Naive thymus-derived CD4-positive, alpha-beta T cell (primary cell): Measurements from ENCODE around the gene ULK2. TPM values are rescaled to one million over a fixed set of nuclear protein-coding genes. Genes with fewer than 3 reads are reported as not detected.

ENCODE experiments used
- ATAC-seq: fragments of 150-1000 bp; cut with Tn5 transposase; 2 replicates; pipeline ENCODE4 v1.10.0; 2021; ENCODE audit warnings: mild to moderate bottlenecking, moderate library complexity
- CTCF ChIA-PET: fragments of 350-600 bp; sonication (Branson Sonifier 250); formaldehyde crosslinking; loops from one replicate; lab custom pipeline; 2021; ENCODE audit warnings: antibody characterized with exemption; lab: Charles Lee
- POLR2A ChIA-PET: fragments of 350-600 bp; sonication (Branson Sonifier 250); formaldehyde crosslinking; loops from one replicate; lab custom pipeline; 2021; ENCODE audit warnings: antibody characterized with exemption, inconsistent platforms; lab: Charles Lee
- DNase-seq, 9 donors: peaks; one replicate each; pipeline versions ENCODE4 v3.0.0 to v3.0.0-alpha.2; 2020 to 2022; ENCODE audit warnings: mixed read lengths in 1 of 9
- H3K27ac ChIP-seq: one replicate; pipeline ENCODE4 v1.7.0; 2013; ENCODE audit warnings: mild to moderate bottlenecking, low read depth, low read length, moderate library complexity
- H3K27me3 ChIP-seq, 2 donors: one replicate each; pipeline ENCODE4 v1.7.0; 2013; ENCODE audit warnings: low read length in 2 of 2, mild to moderate bottlenecking in 2 of 2, moderate library complexity in 2 of 2; ENCODE audit not compliant: control insufficient read depth in 2 of 2, insufficient read depth in 2 of 2
- H3K36me3 ChIP-seq, 3 experiments: 1 replicate in 2 of 3; 2 replicates in 1 of 3; pipeline ENCODE4 v1.7.0; 2013; ENCODE audit warnings: low read length in 3 of 3, mild to moderate bottlenecking in 3 of 3, moderate library complexity in 1 of 3; ENCODE audit not compliant: insufficient read depth in 3 of 3, control insufficient read depth in 2 of 3
- H3K4me1 ChIP-seq, 2 donors: one replicate each; pipeline ENCODE4 v1.7.0; 2013; ENCODE audit warnings: low read length in 2 of 2, mild to moderate bottlenecking in 2 of 2, moderate library complexity in 1 of 2; ENCODE audit not compliant: control insufficient read depth in 2 of 2, insufficient read depth in 2 of 2
- H3K4me3 ChIP-seq: 2 replicates; pipeline ENCODE4 v1.7.0; 2013; ENCODE audit warnings: mild to moderate bottlenecking, low read length
- H3K9me3 ChIP-seq, 3 experiments: 1 replicate in 2 of 3; 2 replicates in 1 of 3; pipeline ENCODE4 v1.7.0; 2013; ENCODE audit warnings: low read length in 3 of 3; ENCODE audit not compliant: control insufficient read depth in 2 of 3
- H3K27ac Mint-ChIP-seq, 9 donors: one replicate each; pipeline ENCODE4 v1.8.0; 2020 to 2022; ENCODE audit warnings: mixed read lengths in 9 of 9, mild to moderate bottlenecking in 8 of 9, moderate library complexity in 5 of 9, inconsistent platforms in 2 of 9
- H3K27me3 Mint-ChIP-seq, 5 donors: one replicate each; pipeline ENCODE4 v1.8.0; 2021 to 2022; ENCODE audit warnings: mixed read lengths in 5 of 5, mild to moderate bottlenecking in 1 of 5
- H3K36me3 Mint-ChIP-seq, 5 donors: one replicate each; pipeline ENCODE4 v1.8.0; 2020 to 2022; ENCODE audit warnings: mixed read lengths in 5 of 5, mild to moderate bottlenecking in 3 of 5, inconsistent platforms in 1 of 5
- H3K4me1 Mint-ChIP-seq, 7 donors: one replicate each; pipeline ENCODE4 v1.8.0; 2020 to 2022; ENCODE audit warnings: mixed read lengths in 7 of 7, mild to moderate bottlenecking in 3 of 7, inconsistent platforms in 1 of 7
- H3K4me3 Mint-ChIP-seq, 10 donors: one replicate each; pipeline ENCODE4 v1.8.0; 2020 to 2022; ENCODE audit warnings: mild to moderate bottlenecking in 10 of 10, mixed read lengths in 10 of 10, moderate library complexity in 6 of 10, inconsistent platforms in 2 of 10
- H3K9me3 Mint-ChIP-seq, 11 donors: one replicate each; pipeline ENCODE4 v1.8.0; 2020 to 2022; ENCODE audit warnings: mixed read lengths in 11 of 11, mild to moderate bottlenecking in 4 of 11, inconsistent platforms in 1 of 11, moderate library complexity in 1 of 11
- intact Hi-C, 2 donors: fragments of 100-400 bp; cut with micrococcal nuclease; formaldehyde crosslinking; loops; one replicate each; pipeline ENCODE4 v1.15.1; 2023
- polyA plus RNA-seq, 2 donors: library from polyadenylated mRNA; unstranded; fragments of 300-500 nt; fragmentation: Illumina TruSeq; gene quantifications; one replicate each; pipeline ENCODE4 v1.2.3, GENCODE V29; 2021
- total RNA-seq, 6 experiments: library from RNA in 5 of 6; stranded (reverse) in 5 of 6; gene quantifications; 1 replicate in 5 of 6; 2 replicates in 1 of 6; pipeline ENCODE4 v1.2.3 and lab custom pipeline; 2021 to 2026

Gene ULK2
- total and polyA plus RNA-seq, 7 experiments from 2014 or later, result 7.3 to 21.2 (median 14.3) TPM

DNA sequence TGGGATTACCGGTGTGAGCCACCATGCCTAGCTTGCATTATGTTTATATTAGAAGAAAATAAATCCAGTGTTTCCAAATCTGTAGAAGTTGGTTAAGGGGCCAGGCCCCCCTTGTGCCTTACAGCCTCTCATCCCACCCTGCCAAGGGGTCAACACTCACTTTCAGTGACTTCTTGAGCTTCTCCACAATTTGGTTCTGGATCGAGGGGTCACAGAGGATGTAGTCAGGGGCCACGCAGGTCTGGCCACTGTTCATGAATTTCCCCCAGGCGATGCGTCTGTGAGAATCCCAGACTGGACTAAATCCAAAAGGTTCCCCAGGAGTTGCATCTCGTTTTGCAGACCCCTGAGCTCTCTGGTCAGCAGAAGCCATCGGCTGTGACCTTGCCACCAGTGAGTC lies 126.8 kb downstream of the ULK2 start:
- H3K27ac Mint-ChIP-seq, result no peak overlapping the region
- intact Hi-C loops, result no loop called here

DNA sequence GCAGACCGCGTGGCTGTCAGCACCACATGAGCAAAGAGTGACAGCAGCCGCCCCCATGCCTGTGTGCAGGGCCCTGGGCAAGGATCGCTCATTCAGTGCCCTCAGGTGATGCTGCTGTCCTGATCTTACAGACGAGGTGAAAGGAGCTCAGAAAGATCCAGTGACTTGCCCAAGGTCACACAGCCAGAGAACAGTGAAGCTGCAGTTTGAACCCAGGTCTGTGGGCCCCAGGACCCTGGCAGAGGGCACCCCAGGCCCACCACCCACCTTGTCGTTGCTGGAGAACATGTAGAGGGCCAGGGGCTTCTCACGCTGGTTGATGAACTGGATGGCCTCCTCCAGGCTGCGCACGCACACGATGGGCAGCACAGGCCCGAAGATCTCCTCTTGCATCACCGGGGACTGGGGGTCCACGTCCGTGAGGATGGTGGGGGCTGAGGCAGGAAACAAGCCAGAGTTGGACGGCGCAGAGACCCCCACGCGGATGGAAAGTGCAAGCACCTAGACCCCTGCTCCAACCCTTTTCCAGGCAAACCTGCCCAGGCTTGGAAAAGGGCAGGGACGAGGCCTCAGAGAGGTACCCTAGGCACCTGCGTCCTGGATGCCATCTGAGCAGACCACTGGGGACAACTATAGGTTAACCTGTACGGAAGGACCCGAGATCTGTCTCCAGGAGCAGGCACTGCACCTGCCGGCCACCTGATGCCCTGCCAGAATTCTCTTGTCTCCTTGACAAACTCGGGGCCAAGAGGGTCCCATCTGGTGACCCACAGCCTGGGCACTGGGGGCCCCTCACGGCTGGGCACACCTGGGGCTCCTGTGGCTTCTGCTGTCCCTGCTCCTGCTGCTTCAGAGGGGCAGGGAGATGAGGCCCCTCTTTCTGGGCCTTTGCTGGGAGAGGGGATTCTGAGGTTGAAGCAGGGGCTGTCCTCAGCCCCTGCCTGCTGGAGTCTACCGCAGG lies 128.2 kb downstream of the ULK2 start:
- DNase-seq, result no peak
- no peak overlapping the region for H3K27ac Mint-ChIP-seq
- ATAC-seq, result no peak
- ChIA-PET CTCF (interaction anchor here (0.6 to 1.3 kb wide), 3 partner anchors 23 to 226 kb away, joined by 3 to 4 read pairs (median 4); no protein-coding TSS in a partner anchor), POLR2A (no interaction called here)
- H3K9me3 ChIP-seq, result no peaks in the 10 kb centered on the region
- no peaks in the 10 kb centered on the region for H3K36me3 ChIP-seq
- H3K4me1 Mint-ChIP-seq, result peaks cover 0 to 3% (median 0%) of the 10 kb centered on the region in 7 donors
- peaks cover 0 to 2% (median 0%) of the 10 kb centered on the region in 5 donors for H3K27me3 Mint-ChIP-seq
- H3K27ac ChIP-seq, result no peak overlapping the region
- no peak overlapping the region for H3K4me3 ChIP-seq
- no peaks in the 10 kb centered on the region for H3K9me3 Mint-ChIP-seq
- no peaks in the 10 kb centered on the region for H3K27me3 ChIP-seq
- H3K4me3 Mint-ChIP-seq, result no peak overlapping the region
- intact Hi-C loops, result no loop called here
- H3K4me1 ChIP-seq, result no peaks in the 10 kb centered on the region
- no peaks in the 10 kb centered on the region for H3K36me3 Mint-ChIP-seq

More for the DNA sequence above, 126.8 kb downstream of the ULK2 start:
- ChIA-PET POLR2A (interaction anchor here (0.7 kb wide), 1 partner anchor 455 kb away, joined by 3 read pairs; no protein-coding TSS in a partner anchor), CTCF (interaction anchor here (0.5 to 1.9 kb wide), 3 partner anchors 10 to 88 kb away, joined by 3 to 4 read pairs (median 3); no protein-coding TSS in a partner anchor)
- Mint-ChIP-seq H3K36me3 (no peaks in the 10 kb centered on the region), H3K4me3 (no peak overlapping the region), H3K4me1 (peaks cover 0 to 10% (median 0%) of the 10 kb centered on the region in 7 donors), H3K27me3 (peaks cover 0 to 3% (median 0%) of the 10 kb centered on the region in 5 donors), H3K9me3 (no peaks in the 10 kb centered on the region)
- ATAC-seq (no peak), DNase-seq (no peak)
- Histone ChIP-seq H3K36me3 (no peaks in the 10 kb centered on the region), H3K27ac (no peak overlapping the region), H3K9me3 (no peaks in the 10 kb centered on the region), H3K4me1 (peaks cover 0 to 5% of the 10 kb centered on the region in 2 donors), H3K4me3 (no peak overlapping the region), H3K27me3 (no peaks in the 10 kb centered on the region)

DNA sequence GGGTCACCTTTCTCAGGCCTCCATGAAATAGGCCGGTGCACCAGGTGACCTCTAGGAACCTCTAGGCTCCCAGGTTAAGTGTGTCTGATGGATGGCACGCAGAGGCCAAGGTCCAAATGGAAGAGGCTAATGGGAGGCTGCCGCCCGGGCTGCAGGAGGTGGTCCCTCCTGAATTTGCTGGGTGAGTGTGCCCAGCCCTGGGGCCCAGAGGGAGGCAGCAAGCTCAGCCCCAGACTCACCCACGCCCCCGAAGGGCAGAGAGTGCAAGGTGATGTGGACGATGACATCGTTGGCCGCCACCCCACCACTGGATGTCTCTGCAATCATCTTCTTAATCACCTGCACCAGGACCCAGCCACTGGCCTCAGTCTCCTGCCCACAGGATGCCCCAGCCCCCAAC lies 129.0 kb downstream of the ULK2 start:
- Histone ChIP-seq H3K36me3 (no peaks in the 10 kb centered on the region), H3K27me3 (no peaks in the 10 kb centered on the region), H3K4me1 (no peaks in the 10 kb centered on the region), H3K4me3 (no peak overlapping the region), H3K27ac (no peak overlapping the region), H3K9me3 (no peaks in the 10 kb centered on the region)
- Mint-ChIP-seq H3K9me3 (no peaks in the 10 kb centered on the region), H3K4me1 (no peaks in the 10 kb centered on the region), H3K27ac (no peak overlapping the region), H3K27me3 (peaks cover 0 to 5% (median 0%) of the 10 kb centered on the region in 5 donors), H3K36me3 (no peaks in the 10 kb centered on the region), H3K4me3 (no peak overlapping the region)
- no peak for ATAC-seq
- POLR2A ChIA-PET, result interaction anchor here (0.6 kb wide), 1 partner anchor 23 kb away, joined by 5 read pairs; no protein-coding TSS in a partner anchor
- no peak for DNase-seq
- intact Hi-C loops, result no loop called here
- CTCF ChIA-PET, result interaction anchor here (1.0 kb wide), 1 partner anchor 225 kb away, joined by 4 read pairs; no protein-coding TSS in a partner anchor

DNA sequence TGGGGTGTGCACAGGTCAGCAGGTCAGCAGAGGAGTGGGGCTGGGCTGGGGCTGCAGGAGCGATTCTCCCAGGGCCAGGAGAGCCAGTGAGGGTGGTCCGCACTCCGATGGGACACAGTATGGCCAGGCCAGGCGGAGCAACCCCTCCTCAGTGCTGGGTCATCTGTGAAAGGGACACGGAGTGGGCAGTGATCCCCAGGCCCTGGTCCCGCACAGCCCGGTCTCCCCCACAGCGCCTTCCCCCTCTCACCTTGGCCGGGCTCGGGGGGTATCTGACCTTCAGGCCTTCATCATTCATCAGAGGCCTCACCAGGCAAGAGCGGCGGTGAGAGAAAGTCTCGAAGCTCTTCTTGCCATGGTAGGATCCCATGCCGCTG lies 129.7 kb downstream of the ULK2 start:
- ChIA-PET CTCF (interaction anchor here (0.6 to 0.7 kb wide), 2 partner anchors 9 to 140 kb away, joined by 4 to 6 read pairs; no protein-coding TSS in a partner anchor), POLR2A (interaction anchor here (0.6 kb wide), 1 partner anchor 23 kb away, joined by 5 read pairs; no protein-coding TSS in a partner anchor)
- Histone ChIP-seq H3K36me3 (no peaks in the 10 kb centered on the region), H3K9me3 (no peaks in the 10 kb centered on the region), H3K27ac (no peak overlapping the region), H3K27me3 (no peaks in the 10 kb centered on the region), H3K4me3 (no peak overlapping the region), H3K4me1 (no peaks in the 10 kb centered on the region)
- ATAC-seq (no peak), DNase-seq (no peak)
- peaks cover 0 to 5% (median 0%) of the 10 kb centered on the region in 5 donors for H3K27me3 Mint-ChIP-seq
- intact Hi-C loops, result no loop called here
- no peak overlapping the region for H3K27ac Mint-ChIP-seq
- H3K4me1 Mint-ChIP-seq, result no peaks in the 10 kb centered on the region
- H3K4me3 Mint-ChIP-seq, result no peak overlapping the region
- no peaks in the 10 kb centered on the region for H3K9me3 Mint-ChIP-seq
- H3K36me3 Mint-ChIP-seq, result no peaks in the 10 kb centered on the region

GRCh38 chr17:19737305-19738072 lies 130.2 kb downstream of the ULK2 start:
- ChIA-PET POLR2A (no interaction called here), CTCF (interaction anchor here (0.6 to 0.7 kb wide), 2 partner anchors 8 to 140 kb away, joined by 4 to 6 read pairs; no protein-coding TSS in a partner anchor)
- H3K27me3 Mint-ChIP-seq, result peaks cover 0 to 7% (median 0%) of the 10 kb centered on the region in 5 donors
- H3K9me3 ChIP-seq, result no peaks in the 10 kb centered on the region
- intact Hi-C loops, result no loop called here
- H3K4me1 Mint-ChIP-seq, result no peaks in the 10 kb centered on the region
- DNase-seq (no peak), ATAC-seq (no peak)
- H3K4me3 Mint-ChIP-seq, result peak overlapping the region in 1 of 10 donors; percentile 14
- H3K4me3 ChIP-seq, result no peak overlapping the region
- H3K36me3 ChIP-seq, result no peaks in the 10 kb centered on the region
- no peak overlapping the region for H3K27ac Mint-ChIP-seq
- H3K36me3 Mint-ChIP-seq, result no peaks in the 10 kb centered on the region
- no peaks in the 10 kb centered on the region for H3K4me1 ChIP-seq
- no peaks in the 10 kb centered on the region for H3K9me3 Mint-ChIP-seq
- no peak overlapping the region for H3K27ac ChIP-seq
- H3K27me3 ChIP-seq, result no peaks in the 10 kb centered on the region

- ATAC-seq (no peak), DNase-seq (no peak)
- Histone ChIP-seq H3K36me3 (no peaks in the 10 kb centered on the region), H3K27ac (no peak overlapping the region), H3K4me1 (no peaks in the 10 kb centered on the region), H3K9me3 (no peaks in the 10 kb centered on the region), H3K27me3 (no peaks in the 10 kb centered on the region), H3K4me3 (no peak overlapping the region)
- no peak overlapping the region for H3K27ac Mint-ChIP-seq
- no peak overlapping the region for H3K4me3 Mint-ChIP-seq
- intact Hi-C loops, result no loop called here
- no peaks in the 10 kb centered on the region for H3K4me1 Mint-ChIP-seq
- ChIA-PET POLR2A (interaction anchor here (1.4 kb wide), 1 partner anchor 8 kb away, joined by 3 read pairs; no protein-coding TSS in a partner anchor), CTCF (interaction anchor here (1.1 kb wide), 1 partner anchor 9 kb away, joined by 3 read pairs; no protein-coding TSS in a partner anchor)
- H3K36me3 Mint-ChIP-seq, result no peaks in the 10 kb centered on the region
- peaks cover 0 to 7% (median 0%) of the 10 kb centered on the region in 5 donors for H3K27me3 Mint-ChIP-seq
- no peaks in the 10 kb centered on the region for H3K9me3 Mint-ChIP-seq
Measured at GRCh38 chr17:19736071-19736470, 131.7 kb downstream of the ULK2 start.
